ENCODE measurements around the gene EPB41L4B.

GRCh38 chr9:109129470-109130197 is 191.2 kb downstream of the EPB41L4B start:
- TF ChIP-seq CTCF (IDR thresholded peaks at IDR 0.05; ENCODE audit: poor library complexity, severe bottlenecking) (no peak), EZH2 (IDR thresholded peaks at IDR 0.05; ENCODE audit: borderline replicate concordance, insufficient read depth, low read length, poor library complexity, severe bottlenecking) (no peak), SMC3 (conservative IDR thresholded peaks at IDR 0.05; ENCODE audit: poor library complexity) (no peak), EP300 (conservative IDR thresholded peaks at IDR 0.05; ENCODE audit: poor library complexity, severe bottlenecking) (no peak), REST (IDR thresholded peaks at IDR 0.05; ENCODE audit: borderline replicate concordance) (no peak), TAF1 (IDR thresholded peaks at IDR 0.05; ENCODE audit: low read depth) (no peak), POLR2AphosphoS5 (IDR thresholded peaks at IDR 0.05) (no peak), MXI1 (conservative IDR thresholded peaks at IDR 0.05; ENCODE audit: poor library complexity, severe bottlenecking) (no peak)

All from neural cell (in vitro differentiated cells).